GM21528 (cell line): ENCODE data around the gene UBE2G1.
A peak's percentile ranks its signal among the peaks of the same experiment; 100 is the strongest.

ENCODE experiments used
- ATAC-seq: cut with Tn5 transposase; IDR thresholded peaks from one replicate; pipeline ENCODE4 v1.9.1; 2021; ENCODE audit warnings: mild to moderate bottlenecking, moderate library complexity; ENCODE audit not compliant: unreplicated experiment, low FRiP score

The UBE2G1 gene

GRCh38 chr17:4366327-4367063 is at the start of gene UBE2G1:
UBE2G1 (minus strand) TSS chr17:4366675; CDS start chr17:4366316, 359 bp downstream.
- ATAC-seq: peak; percentile 66

DNA sequence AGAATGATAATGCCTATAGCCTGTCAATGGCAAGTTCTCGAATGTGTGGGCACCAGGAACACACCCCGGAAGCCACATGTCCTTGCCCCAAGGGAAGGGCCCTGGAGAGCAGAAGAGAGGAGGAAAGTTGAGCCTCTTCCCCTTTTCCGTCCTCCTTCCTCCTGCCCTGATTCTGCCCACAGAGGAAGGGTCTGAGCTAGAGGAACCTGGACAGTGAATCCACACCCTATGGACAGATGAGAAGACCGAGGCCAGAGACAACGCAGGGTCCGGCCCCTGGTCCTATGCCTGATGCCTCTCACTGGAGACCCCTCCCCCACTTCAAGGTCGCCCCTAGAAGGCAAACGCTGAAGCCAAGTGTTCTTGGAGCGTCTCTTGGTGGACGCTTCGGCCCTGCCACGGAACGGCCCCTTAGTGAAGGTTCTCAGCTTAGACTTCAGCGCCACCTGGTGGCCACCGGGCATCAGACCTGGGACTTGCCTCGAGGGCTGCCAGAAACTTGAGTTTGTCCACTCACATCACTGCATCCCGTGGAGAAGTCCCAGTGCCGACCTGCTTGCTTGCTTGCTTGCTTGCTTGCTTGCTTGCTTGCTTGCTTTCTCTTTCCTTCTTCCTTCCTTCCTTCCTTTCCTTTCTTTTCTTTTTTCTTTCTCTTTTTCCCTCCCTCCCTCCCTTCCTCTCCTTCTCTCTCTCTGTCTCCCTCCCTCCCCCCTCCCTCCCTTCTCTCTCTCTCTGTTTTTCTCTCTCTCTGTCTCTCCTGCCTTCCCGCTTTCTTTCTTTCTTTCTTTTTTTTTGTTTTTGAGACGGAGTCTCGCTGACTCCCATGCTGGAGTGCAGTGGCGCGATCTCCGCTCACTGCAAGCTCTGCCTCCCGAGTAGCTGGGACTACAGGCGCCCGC is 46.7 kb upstream of the UBE2G1 start:
- peak; percentile 61 for ATAC-seq

DNA sequence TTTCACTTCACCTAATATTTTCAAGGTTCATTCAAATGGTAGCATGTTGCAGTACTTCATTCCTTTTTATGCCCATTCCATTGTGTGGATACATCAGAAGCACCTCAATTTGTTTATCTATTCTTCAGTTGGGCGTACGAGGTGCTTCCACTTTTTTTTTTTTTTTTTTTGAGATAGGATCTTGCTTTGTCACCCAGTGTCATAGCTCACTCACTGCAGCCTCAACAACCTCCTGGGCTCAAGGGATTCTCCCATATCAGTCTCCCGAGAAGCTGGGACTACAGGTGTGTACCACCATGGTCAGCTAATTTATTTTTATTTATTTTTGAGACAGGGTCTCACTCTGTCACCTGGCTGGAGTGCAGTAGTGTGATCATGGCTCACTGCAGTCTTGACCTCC is 44.7 kb upstream of the UBE2G1 start:
- ATAC-seq: no peak

GRCh38 chr17:4409659-4410058 is 43.2 kb upstream of the UBE2G1 start:
- ATAC-seq: no peak

GRCh38 chr17:4407851-4408250 is 41.4 kb upstream of the UBE2G1 start:
- ATAC-seq: no peak

DNA sequence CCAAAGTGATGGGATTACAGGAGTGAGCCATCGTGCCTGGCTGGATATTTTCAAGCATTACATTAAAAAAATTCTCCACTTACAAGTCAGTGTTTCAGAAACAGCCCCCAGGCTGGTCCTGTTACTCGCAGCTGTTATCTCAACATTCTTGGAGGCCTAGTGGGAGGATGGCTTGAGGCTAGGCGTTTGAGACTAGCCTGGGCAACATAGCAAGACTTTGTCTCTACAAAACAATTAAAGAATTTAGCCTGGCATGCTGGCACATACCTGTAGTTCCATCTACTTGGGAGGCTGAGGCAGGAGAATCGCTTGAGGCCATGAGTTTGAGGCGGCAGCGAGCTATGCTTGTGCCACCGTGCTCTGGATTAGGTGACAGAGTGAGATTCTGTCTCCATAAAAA is 40.7 kb upstream of the UBE2G1 start:
- no peak for ATAC-seq

DNA sequence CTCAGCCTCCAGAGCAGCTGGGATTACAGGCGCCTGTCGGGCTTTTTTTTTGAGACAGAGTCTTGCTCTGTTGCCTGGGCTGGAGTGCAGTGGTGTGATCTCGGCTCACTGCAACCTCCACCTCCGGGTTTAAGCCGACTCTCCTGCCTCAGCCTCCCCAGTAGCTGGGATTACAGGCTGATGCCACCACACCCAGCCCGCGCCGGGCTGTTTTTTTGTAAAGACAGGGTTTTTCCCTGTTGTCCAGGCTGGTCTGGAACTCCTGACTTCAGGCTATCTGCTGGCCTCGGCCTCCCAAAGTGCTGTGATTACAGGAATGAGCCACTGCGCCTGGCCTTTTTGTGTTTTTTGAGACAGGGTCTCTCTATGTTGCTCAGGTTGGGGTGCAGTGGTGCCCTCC is 39.9 kb upstream of the UBE2G1 start:
- ATAC-seq: no peak

DNA sequence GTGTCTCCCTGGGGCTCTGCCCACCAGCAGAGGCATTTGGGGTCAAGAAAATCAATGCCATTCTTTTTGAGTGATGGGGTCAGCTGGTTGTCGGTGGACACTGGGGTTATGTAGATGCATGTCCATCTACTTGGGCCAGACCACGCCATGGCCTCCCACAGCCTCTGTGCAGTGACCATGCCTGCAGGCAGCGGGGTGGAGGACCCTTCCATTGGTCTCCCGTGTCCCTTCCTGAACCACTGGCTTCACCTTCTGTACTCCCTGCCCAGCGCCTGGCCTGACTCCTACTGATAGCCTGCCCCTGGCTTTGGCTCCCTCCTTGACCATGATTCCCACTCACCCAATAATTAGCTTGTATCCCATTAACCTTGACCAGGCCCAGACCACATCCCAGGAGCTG is 39.2 kb upstream of the UBE2G1 start:
- no peak for ATAC-seq

GRCh38 chr17:4405038-4405669 is 38.7 kb upstream of the UBE2G1 start:
- no peak for ATAC-seq

GRCh38 chr17:4397840-4398239 is 31.4 kb upstream of the UBE2G1 start:
- ATAC-seq: no peak

- no peak for ATAC-seq
Measured at GRCh38 chr17:4395111-4395478, 28.6 kb upstream of the UBE2G1 start.

- no peak for ATAC-seq
Measured at GRCh38 chr17:4394208-4395110, 28.0 kb upstream of the UBE2G1 start.

DNA sequence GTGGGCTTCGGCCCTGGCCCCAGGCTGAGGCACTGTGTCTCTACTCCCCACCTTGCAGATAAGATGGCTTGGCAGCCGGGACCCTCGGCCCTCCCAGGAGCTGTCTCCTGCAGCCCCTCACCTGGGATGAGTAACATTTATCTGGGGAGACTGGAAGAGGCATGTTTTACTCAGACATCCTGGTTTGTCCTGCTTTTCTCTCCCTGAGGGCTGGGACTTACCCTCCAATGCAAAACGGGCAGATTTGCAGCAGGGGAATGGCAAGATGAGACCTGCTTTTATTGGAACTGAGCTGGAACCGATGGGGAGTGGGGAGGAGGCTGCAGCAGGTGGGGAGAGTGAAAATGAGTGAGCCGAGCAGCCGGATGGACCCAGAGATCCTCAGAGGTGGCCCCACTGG is 27.3 kb upstream of the UBE2G1 start:
- ATAC-seq: no peak

DNA sequence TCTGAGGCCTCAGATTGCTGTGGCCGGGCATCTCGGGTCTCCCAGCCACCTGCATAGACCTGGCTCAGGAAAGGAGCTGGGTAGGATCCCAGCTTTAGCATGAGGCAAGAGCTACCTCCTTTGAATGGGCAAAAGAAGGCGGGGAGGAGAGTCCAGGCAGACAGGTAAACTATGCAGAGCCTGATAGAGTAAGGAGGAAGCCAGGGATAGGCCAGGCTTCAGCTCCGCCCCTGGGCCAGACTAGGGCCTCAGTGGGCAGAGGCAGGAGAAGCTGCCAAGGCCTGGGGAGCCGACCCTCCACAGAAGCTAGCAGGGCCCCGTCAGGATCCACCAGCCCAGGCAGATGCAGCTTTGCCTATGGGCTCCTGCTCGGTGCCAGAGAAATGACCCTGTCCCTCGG is 22.6 kb upstream of the UBE2G1 start:
- ATAC-seq: no peak

GRCh38 chr17:4387137-4387536 is 20.7 kb upstream of the UBE2G1 start:
- ATAC-seq: no peak

DNA sequence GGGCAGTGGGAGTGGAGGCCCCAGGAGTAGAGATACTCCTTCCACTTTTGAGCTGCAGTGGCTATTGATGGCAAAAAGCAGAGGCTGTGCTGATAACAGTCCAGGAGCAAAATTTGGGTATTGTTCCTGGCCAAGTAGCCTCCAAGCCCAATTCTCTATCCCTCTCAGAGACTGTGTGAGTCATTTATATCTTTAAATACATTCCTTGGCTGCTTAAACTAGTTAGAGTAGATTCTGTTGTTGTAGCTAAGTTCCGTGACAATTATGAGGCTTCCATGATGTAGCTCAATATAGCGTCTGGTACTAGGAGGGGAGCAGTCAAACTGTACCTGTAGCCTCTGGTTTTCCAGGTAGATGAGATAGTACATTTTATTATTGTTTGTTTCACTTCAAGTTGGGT is 19.9 kb upstream of the UBE2G1 start:
- ATAC-seq: no peak

- no peak for ATAC-seq
Measured at GRCh38 chr17:4381690-4382671, 15.5 kb upstream of the UBE2G1 start.

DNA sequence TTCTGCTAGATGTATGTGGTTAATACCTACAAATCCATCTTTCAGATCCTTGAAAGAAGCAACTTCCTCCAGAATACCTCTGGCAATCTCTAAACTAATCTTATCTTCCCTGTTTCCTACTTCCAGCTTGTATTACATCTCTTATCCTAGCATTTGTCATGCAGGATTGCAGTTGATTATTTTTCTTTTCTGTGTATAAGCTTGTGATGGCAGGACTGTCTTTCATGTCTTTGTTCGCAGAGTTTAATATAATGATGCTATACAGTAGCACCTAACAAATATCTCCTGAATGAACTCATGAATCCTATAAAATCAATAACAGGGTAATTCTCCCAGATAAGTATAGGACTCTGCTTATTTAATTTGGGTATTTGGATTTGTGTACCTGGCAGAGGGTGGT is 12.2 kb upstream of the UBE2G1 start:
- no peak for ATAC-seq

DNA sequence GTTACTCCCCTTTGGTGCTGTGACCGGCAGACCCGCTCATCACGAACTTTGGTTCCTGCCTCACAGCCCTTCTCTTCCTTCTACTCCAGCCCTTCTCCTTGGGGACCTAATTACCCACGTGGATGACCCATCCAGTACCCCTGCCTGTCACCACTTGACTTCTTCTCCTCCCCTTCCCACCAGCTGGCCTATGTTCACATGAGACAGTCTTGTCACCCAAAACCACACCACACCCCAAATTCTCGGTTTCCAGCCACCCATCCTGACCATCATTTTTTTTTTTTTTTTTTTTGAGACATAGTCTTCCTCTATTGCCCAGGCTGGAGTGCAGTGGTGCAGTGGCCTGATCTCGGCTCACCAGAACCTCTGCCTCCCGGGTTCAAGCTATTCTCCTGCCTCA is 10.8 kb upstream of the UBE2G1 start:
- ATAC-seq: peak; percentile 37
